NCI-H460 (cell line): ENCODE measurements around the gene GMDS. TPM values are rescaled to one million over a fixed set of nuclear protein-coding genes. Genes with fewer than 3 reads are reported as not detected.
A peak's percentile ranks its signal among the peaks of the same experiment; 100 is the strongest.

Source experiments
- DNase-seq: peaks from one replicate; pipeline ENCODE4 v3.0.0-alpha.2; 2016; ENCODE audit warnings: low read depth; ENCODE audit errors: extremely low read depth
- total RNA-seq: library from RNA; depleted of rRNA; stranded (reverse); fragments of >200 nt; shearing (Covaris generic); gene quantifications from 2 replicates; pipeline ENCODE4 v1.2.3, GENCODE V29; 2014

The GMDS gene
- total RNA-seq, 1 experiment from 2014 or later: 20.3 TPM

GRCh38 chr6:2242311-2242710 is 3.1 kb downstream of the GMDS start:
- DNase-seq: no peak

GRCh38 chr6:2240961-2241360 is 4.4 kb downstream of the GMDS start:
- DNase-seq: no peak

GRCh38 chr6:2237001-2237400 is 8.4 kb downstream of the GMDS start:
- peak; percentile 54 for DNase-seq

GRCh38 chr6:2235777-2236495 is 9.5 kb downstream of the GMDS start:
- DNase-seq: no peak

GRCh38 chr6:2232445-2232844 is 13.0 kb downstream of the GMDS start:
- no peak for DNase-seq

- no peak for DNase-seq
Observed at GRCh38 chr6:2231438-2231837, 14.0 kb downstream of the GMDS start.

GRCh38 chr6:2230659-2231277 is 14.6 kb downstream of the GMDS start:
- DNase-seq: no peak

- DNase-seq: no peak
Observed at GRCh38 chr6:2229742-2230141, 15.7 kb downstream of the GMDS start.

- no peak for DNase-seq
Observed at GRCh38 chr6:2229039-2229438, 16.4 kb downstream of the GMDS start.

GRCh38 chr6:2228392-2228791 is 17.0 kb downstream of the GMDS start:
- no peak for DNase-seq

GRCh38 chr6:2226775-2227174 is 18.6 kb downstream of the GMDS start:
- no peak for DNase-seq

GRCh38 chr6:2225422-2226392 is 19.7 kb downstream of the GMDS start:
- no peak for DNase-seq

- DNase-seq: no peak
Observed at GRCh38 chr6:2224847-2225382, 20.5 kb downstream of the GMDS start.

GRCh38 chr6:2222275-2222842 is 23.0 kb downstream of the GMDS start:
- no peak for DNase-seq

- no peak for DNase-seq
Observed at GRCh38 chr6:2221726-2222274, 23.6 kb downstream of the GMDS start.

- no peak for DNase-seq
Observed at GRCh38 chr6:2220154-2220553, 25.3 kb downstream of the GMDS start.

GRCh38 chr6:2218866-2219265 is 26.5 kb downstream of the GMDS start:
- no peak for DNase-seq

GRCh38 chr6:2216794-2217383 is 28.5 kb downstream of the GMDS start:
- no peak for DNase-seq

GRCh38 chr6:2215342-2215741 is 30.1 kb downstream of the GMDS start:
- DNase-seq: no peak

GRCh38 chr6:2213086-2213485 is 32.3 kb downstream of the GMDS start:
- no peak for DNase-seq
